ENCODE measurements around the gene NUPR2.
"Not testable (repeated sequence)": the region's sequence is repeated elsewhere in the genome, so short reads cannot be mapped to it uniquely, and the experiment has no call there.

Gene NUPR2

DNA sequence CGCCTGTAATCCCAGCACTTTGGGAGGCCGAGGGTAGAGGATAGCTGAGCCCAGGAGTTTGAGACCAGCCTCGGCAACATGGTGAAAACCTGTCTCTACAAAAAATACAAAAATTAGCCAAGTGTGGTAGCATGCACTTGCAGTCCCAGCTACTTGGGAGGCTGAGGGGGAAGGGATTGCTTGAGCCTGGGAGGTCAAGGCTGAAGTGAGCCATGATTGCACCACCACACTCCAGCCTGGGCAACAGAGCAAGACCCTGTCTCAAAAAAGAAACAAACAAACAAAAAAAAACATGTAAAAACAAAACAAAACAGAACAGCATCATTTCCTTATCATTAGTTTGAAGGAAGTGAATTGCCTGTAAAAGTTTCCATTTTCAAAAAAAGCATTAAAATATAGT, 4.0 kb downstream of the NUPR2 start:
- H3K27ac ChIP-seq (ENCODE audit: insufficient read depth in 1 of 2, low read depth in 1 of 2, low read length in 2 of 2, poor library complexity in 1 of 2, severe bottlenecking in 2 of 2); DNase-seq; H3K36me3 ChIP-seq (ENCODE audit: control insufficient read depth in 4 of 4, insufficient read depth in 4 of 4, low read length in 3 of 4); CTCF ChIA-PET; H3K4me3 ChIP-seq (ENCODE audit: control insufficient read depth in 1 of 7, extremely low read depth in 1 of 7, insufficient read depth in 4 of 7, low read depth in 2 of 7, low read length in 6 of 7); H3K4me1 ChIP-seq (ENCODE audit: control extremely low read depth in 1 of 4, control insufficient read depth in 4 of 4, insufficient read depth in 4 of 4, low read length in 3 of 4); POLR2A ChIA-PET: not testable (repeated sequence)
- WGBS (ENCODE audit: insufficient coverage), result 100% methylated on average over 2 of the region's 3 CpGs
- H3K9me3 ChIP-seq (ENCODE audit: control extremely low read depth in 1 of 5, control insufficient read depth in 4 of 5, insufficient read depth in 2 of 5, low read depth in 1 of 5, low read length in 4 of 5), result peaks cover 0 to 14% (median 5%) of the 10 kb centered on the region in 5 experiments
- peaks cover 0 to 21% (median 2%) of the 10 kb centered on the region in 5 experiments for H3K27me3 ChIP-seq (replicated peaks in 2 of 5; ENCODE audit: control insufficient read depth in 4 of 5, insufficient read depth in 5 of 5, low read length in 4 of 5)

DNA sequence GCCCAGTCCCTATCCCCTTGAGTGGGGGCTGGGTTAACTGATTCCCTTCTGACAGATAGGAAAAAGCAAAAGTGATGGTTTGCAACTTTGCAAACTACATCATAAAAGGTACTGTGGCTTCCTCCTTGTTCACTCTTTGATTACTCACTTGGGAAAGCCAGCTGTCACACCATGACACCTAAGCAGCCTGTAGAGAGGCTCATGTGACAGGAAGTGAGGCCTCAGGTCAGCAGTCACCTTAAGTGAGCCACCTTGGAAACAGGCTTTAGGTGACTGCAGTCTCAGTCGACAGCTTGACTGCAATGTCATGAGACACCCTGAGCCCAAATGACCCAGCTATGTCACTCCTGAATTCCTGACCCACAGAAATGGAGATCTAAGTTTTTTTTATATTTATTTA, 5.6 kb downstream of the NUPR2 start:
- peaks cover 4 to 16% (median 9%) of the 10 kb centered on the region in 4 experiments for H3K4me1 ChIP-seq (ENCODE audit: control extremely low read depth in 1 of 4, control insufficient read depth in 4 of 4, insufficient read depth in 4 of 4, low read length in 3 of 4)
- WGBS (ENCODE audit: insufficient coverage), result no CpG with 5 or more reads among the region's 1 CpG
- ChIA-PET POLR2A (interaction anchor here (0.6 kb wide), 1 partner anchor 434 kb away, joined by 4 read pairs; no protein-coding TSS in a partner anchor), CTCF (no interaction called here)
- H3K27me3 ChIP-seq (replicated peaks in 2 of 5; ENCODE audit: control insufficient read depth in 4 of 5, insufficient read depth in 5 of 5, low read length in 4 of 5), result peaks cover 0 to 8% (median 0%) of the 10 kb centered on the region in 5 experiments
- H3K36me3 ChIP-seq (ENCODE audit: control insufficient read depth in 4 of 4, insufficient read depth in 4 of 4, low read length in 3 of 4), result no peaks in the 10 kb centered on the region
- DNase-seq, result no peak
- peaks cover 0 to 9% (median 2%) of the 10 kb centered on the region in 5 experiments for H3K9me3 ChIP-seq (ENCODE audit: control extremely low read depth in 1 of 5, control insufficient read depth in 4 of 5, insufficient read depth in 2 of 5, low read depth in 1 of 5, low read length in 4 of 5)
- H3K4me3 ChIP-seq (ENCODE audit: control insufficient read depth in 1 of 7, extremely low read depth in 1 of 7, insufficient read depth in 4 of 7, low read depth in 2 of 7, low read length in 6 of 7), result no peak overlapping the region
- H3K27ac ChIP-seq (ENCODE audit: insufficient read depth in 1 of 2, low read depth in 1 of 2, low read length in 2 of 2, poor library complexity in 1 of 2, severe bottlenecking in 2 of 2), result no peak overlapping the region

DNA sequence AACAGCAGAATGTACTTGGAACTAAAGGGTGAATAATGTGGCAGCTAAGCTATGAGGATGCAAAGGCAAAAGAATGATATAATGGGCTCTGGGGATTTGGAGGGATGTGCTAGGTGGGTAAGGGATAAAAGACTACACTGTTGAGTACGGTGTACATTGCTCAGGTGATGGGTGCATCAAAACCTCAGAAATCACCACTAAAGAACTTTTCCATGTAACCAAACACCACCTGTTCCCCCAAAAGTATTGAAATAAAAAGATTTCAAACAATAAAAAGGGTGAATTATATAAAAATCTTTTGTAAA, 8.3 kb downstream of the NUPR2 start:
- H3K4me1 ChIP-seq (ENCODE audit: control extremely low read depth in 1 of 4, control insufficient read depth in 4 of 4, insufficient read depth in 4 of 4, low read length in 3 of 4), result peaks cover 10 to 23% (median 18%) of the 10 kb centered on the region in 4 experiments
- DNase-seq, result no peak
- POLR2A ChIA-PET, result no interaction called here
- WGBS (ENCODE audit: insufficient coverage), result no CpG with 5 or more reads among the region's 1 CpG
- peaks cover 0 to 9% (median 2%) of the 10 kb centered on the region in 5 experiments for H3K9me3 ChIP-seq (ENCODE audit: control extremely low read depth in 1 of 5, control insufficient read depth in 4 of 5, insufficient read depth in 2 of 5, low read depth in 1 of 5, low read length in 4 of 5)
- peak overlapping the region in 1 of 7 experiments; percentile 10 for H3K4me3 ChIP-seq (ENCODE audit: control insufficient read depth in 1 of 7, extremely low read depth in 1 of 7, insufficient read depth in 4 of 7, low read depth in 2 of 7, low read length in 6 of 7)
- peaks cover 3 to 14% (median 10%) of the 10 kb centered on the region in 4 experiments for H3K36me3 ChIP-seq (ENCODE audit: control insufficient read depth in 4 of 4, insufficient read depth in 4 of 4, low read length in 3 of 4)
- CTCF ChIA-PET, result no interaction called here
- peak overlapping the region in 1 of 2 experiments; percentile 94 for H3K27ac ChIP-seq (ENCODE audit: insufficient read depth in 1 of 2, low read depth in 1 of 2, low read length in 2 of 2, poor library complexity in 1 of 2, severe bottlenecking in 2 of 2)
- H3K27me3 ChIP-seq (replicated peaks in 2 of 5; ENCODE audit: control insufficient read depth in 4 of 5, insufficient read depth in 5 of 5, low read length in 4 of 5), result no peaks in the 10 kb centered on the region

DNA sequence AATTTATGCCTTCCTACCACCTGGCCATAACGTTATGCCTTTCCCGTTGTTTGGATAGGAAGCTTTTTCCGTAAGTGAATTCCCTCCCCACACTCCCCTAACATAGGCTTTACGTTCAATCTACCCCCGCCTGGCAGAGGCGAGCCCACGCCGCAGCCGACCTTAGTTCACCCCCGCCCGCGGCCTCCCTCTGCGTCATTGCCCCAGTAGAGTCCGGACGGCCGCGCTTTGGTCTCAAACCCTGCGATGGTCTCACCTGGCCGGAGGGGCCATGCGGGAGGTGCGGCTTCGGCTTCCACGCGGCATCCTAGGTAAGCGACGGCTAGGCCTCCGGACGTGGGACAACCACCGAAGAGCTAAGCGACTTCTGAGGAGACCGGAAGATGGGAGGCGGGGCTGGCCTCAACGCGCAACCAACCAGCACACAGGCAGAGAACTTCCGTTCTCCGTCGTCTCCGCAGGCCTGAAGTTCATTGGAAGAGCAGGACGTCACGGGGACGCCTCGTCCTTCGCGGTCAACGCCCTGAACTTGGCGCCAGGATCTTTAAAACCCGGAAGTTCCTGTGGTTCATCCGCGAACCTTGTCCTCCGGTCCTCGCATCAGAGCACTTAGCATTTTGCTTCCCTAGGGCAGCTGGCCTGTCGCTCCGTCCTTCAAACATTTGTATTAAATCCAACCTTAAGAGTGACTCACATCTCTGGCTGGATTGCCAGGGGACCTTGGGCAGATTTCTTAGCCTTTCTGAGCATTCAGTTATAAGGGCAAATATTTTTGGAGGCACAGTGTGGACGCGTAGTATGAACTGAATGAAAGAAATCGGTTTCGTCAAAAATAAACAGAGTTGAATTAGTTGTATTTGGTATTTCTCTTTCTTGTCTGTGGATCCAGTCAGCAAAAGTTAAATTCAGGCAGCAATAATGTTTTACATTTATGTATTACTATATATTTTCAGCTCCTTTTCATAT, 9.8 kb downstream of the NUPR2 start, which contains the start of gene CHCHD2:
Gene CHCHD2, minus strand, starts transcription at position 369 of the 966 bp plus-strand sequence. Its CDS starts 63 bp downstream, at position 306.
- no peaks in the 10 kb centered on the region for H3K27me3 ChIP-seq (replicated peaks in 2 of 5; ENCODE audit: control insufficient read depth in 4 of 5, insufficient read depth in 5 of 5, low read length in 4 of 5)
- peak within 1 kb of the TSS; percentile 80 to 94 for H3K27ac ChIP-seq (ENCODE audit: insufficient read depth in 1 of 2, low read depth in 1 of 2, low read length in 2 of 2, poor library complexity in 1 of 2, severe bottlenecking in 2 of 2)
- H3K36me3 ChIP-seq (ENCODE audit: control insufficient read depth in 4 of 4, insufficient read depth in 4 of 4, low read length in 3 of 4), result peaks cover 5 to 27% (median 23%) of the 10 kb centered on the region in 4 experiments
- H3K9me3 ChIP-seq (ENCODE audit: control extremely low read depth in 1 of 5, control insufficient read depth in 4 of 5, insufficient read depth in 2 of 5, low read depth in 1 of 5, low read length in 4 of 5), result peaks cover 0 to 9% (median 2%) of the 10 kb centered on the region in 5 experiments
- peak within 1 kb of the TSS; percentile 74 to 98 (median 92) for H3K4me3 ChIP-seq (ENCODE audit: control insufficient read depth in 1 of 7, extremely low read depth in 1 of 7, insufficient read depth in 4 of 7, low read depth in 2 of 7, low read length in 6 of 7)
- peaks cover 10 to 23% (median 18%) of the 10 kb centered on the region in 4 experiments for H3K4me1 ChIP-seq (ENCODE audit: control extremely low read depth in 1 of 4, control insufficient read depth in 4 of 4, insufficient read depth in 4 of 4, low read length in 3 of 4)
- POLR2A ChIA-PET, result no interaction called here
- CTCF ChIA-PET, result interaction anchor here (1.0 to 1.9 kb wide), 2 partner anchors 32 to 41 kb away, joined by 3 to 10 read pairs; no protein-coding TSS in a partner anchor
- DNase-seq, result peak; percentile 99 to 100 (median 99)
- WGBS (ENCODE audit: insufficient coverage), result under 1% methylated on average over 47 of the region's 57 CpGs

DNA sequence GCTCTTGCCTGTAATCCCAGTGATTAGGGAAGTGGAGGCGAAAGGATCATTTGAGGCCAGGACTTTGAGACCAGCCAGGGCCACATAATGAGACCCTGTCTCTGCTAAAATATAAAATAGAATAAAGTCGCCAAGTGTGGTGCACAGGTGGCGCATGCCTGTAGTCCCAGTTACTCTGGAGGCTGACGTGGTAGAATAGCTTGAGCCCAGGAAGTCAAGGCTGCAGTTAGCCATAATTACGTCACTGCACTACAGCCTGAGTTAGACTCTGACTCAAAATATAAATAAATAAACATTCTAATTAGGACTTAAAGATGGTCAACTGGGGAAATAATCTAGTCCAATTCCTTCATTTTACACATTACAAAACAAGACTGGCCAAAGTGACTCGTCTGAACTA, 10.7 kb downstream of the NUPR2 start:
- peak; percentile 35 to 74 (median 68) for DNase-seq
- 25% methylated on average over 4 of the region's 6 CpGs for WGBS (ENCODE audit: insufficient coverage)
- POLR2A ChIA-PET, result no interaction called here
- H3K36me3 ChIP-seq (ENCODE audit: control insufficient read depth in 4 of 4, insufficient read depth in 4 of 4, low read length in 3 of 4), result peaks cover 11 to 36% (median 32%) of the 10 kb centered on the region in 4 experiments
- H3K4me1 ChIP-seq (ENCODE audit: control extremely low read depth in 1 of 4, control insufficient read depth in 4 of 4, insufficient read depth in 4 of 4, low read length in 3 of 4), result peaks cover 10 to 23% (median 18%) of the 10 kb centered on the region in 4 experiments
- no peaks in the 10 kb centered on the region for H3K27me3 ChIP-seq (replicated peaks in 2 of 5; ENCODE audit: control insufficient read depth in 4 of 5, insufficient read depth in 5 of 5, low read length in 4 of 5)
- CTCF ChIA-PET, result interaction anchor here (1.0 to 1.9 kb wide), 2 partner anchors 31 to 40 kb away, joined by 3 to 10 read pairs; no protein-coding TSS in a partner anchor
- peak overlapping the region in 6 of 7 experiments; percentile 81 to 98 (median 92) for H3K4me3 ChIP-seq (ENCODE audit: control insufficient read depth in 1 of 7, extremely low read depth in 1 of 7, insufficient read depth in 4 of 7, low read depth in 2 of 7, low read length in 6 of 7)
- peak overlapping the region; percentile 80 to 94 for H3K27ac ChIP-seq (ENCODE audit: insufficient read depth in 1 of 2, low read depth in 1 of 2, low read length in 2 of 2, poor library complexity in 1 of 2, severe bottlenecking in 2 of 2)
- H3K9me3 ChIP-seq (ENCODE audit: control extremely low read depth in 1 of 5, control insufficient read depth in 4 of 5, insufficient read depth in 2 of 5, low read depth in 1 of 5, low read length in 4 of 5), result peaks cover 0 to 9% (median 2%) of the 10 kb centered on the region in 5 experiments

DNA sequence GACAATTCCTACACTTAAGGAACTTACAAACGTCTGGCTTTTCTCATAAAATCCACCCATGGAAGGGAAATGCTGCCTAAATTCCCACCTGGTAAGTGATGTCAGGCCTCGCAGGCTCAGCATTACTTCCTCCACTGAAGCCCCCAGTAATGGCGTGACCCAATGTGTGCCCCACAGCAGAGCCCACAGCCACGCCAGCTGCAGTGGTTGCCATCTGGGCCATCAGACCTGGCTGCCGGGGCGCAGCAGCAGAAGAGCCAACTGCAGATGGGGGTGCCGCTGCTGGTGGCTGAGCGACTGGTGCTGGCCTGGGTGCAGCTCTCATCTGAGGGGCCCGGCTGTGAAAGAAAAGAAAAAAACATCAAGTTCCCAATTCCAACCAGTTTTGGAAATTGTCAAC, 12.1 kb downstream of the NUPR2 start:
- CTCF ChIA-PET, result interaction anchor here (0.6 kb wide), 1 partner anchor 107 kb away, joined by 3 read pairs; no protein-coding TSS in a partner anchor
- H3K4me3 ChIP-seq (ENCODE audit: control insufficient read depth in 1 of 7, extremely low read depth in 1 of 7, insufficient read depth in 4 of 7, low read depth in 2 of 7, low read length in 6 of 7); H3K27ac ChIP-seq (ENCODE audit: insufficient read depth in 1 of 2, low read depth in 1 of 2, low read length in 2 of 2, poor library complexity in 1 of 2, severe bottlenecking in 2 of 2); H3K9me3 ChIP-seq (ENCODE audit: control extremely low read depth in 1 of 5, control insufficient read depth in 4 of 5, insufficient read depth in 2 of 5, low read depth in 1 of 5, low read length in 4 of 5); H3K27me3 ChIP-seq (replicated peaks in 2 of 5; ENCODE audit: control insufficient read depth in 4 of 5, insufficient read depth in 5 of 5, low read length in 4 of 5); POLR2A ChIA-PET; DNase-seq: not testable (repeated sequence)
- 86% methylated on average over 1 of the region's 9 CpGs for WGBS (ENCODE audit: insufficient coverage)
- peaks cover 10 to 23% (median 18%) of the 10 kb centered on the region in 4 experiments for H3K4me1 ChIP-seq (ENCODE audit: control extremely low read depth in 1 of 4, control insufficient read depth in 4 of 4, insufficient read depth in 4 of 4, low read length in 3 of 4)
- H3K36me3 ChIP-seq (ENCODE audit: control insufficient read depth in 4 of 4, insufficient read depth in 4 of 4, low read length in 3 of 4), result peaks cover 18 to 50% (median 41%) of the 10 kb centered on the region in 4 experiments

DNA sequence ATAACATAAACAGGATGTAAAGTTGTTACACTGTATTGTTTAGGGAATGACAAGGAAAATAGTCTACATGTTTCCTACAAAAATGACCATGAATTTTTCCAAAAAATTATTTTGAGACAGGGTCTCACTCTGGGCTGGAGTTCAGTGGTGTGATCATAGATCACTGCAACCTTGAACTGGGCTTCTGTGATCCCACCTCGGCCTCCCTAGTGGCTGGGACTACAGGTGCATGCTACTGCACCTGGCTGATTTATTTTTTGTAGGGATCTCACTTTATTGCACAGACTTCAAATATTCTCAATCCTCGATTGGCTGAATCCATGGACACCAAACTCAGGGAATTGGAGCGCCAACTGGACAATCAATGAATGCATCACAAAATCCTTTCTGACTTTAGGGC, 16.6 kb downstream of the NUPR2 start:
- CTCF ChIA-PET, result no interaction called here
- 89% methylated on average over 1 of the region's 3 CpGs for WGBS (ENCODE audit: insufficient coverage)
- Histone ChIP-seq H3K27ac (ENCODE audit: insufficient read depth in 1 of 2, low read depth in 1 of 2, low read length in 2 of 2, poor library complexity in 1 of 2, severe bottlenecking in 2 of 2) (no peak overlapping the region), H3K27me3 (replicated peaks in 2 of 5; ENCODE audit: control insufficient read depth in 4 of 5, insufficient read depth in 5 of 5, low read length in 4 of 5) (no peaks in the 10 kb centered on the region), H3K9me3 (ENCODE audit: control extremely low read depth in 1 of 5, control insufficient read depth in 4 of 5, insufficient read depth in 2 of 5, low read depth in 1 of 5, low read length in 4 of 5) (no peaks in the 10 kb centered on the region), H3K4me3 (ENCODE audit: control insufficient read depth in 1 of 7, extremely low read depth in 1 of 7, insufficient read depth in 4 of 7, low read depth in 2 of 7, low read length in 6 of 7) (no peak overlapping the region), H3K36me3 (ENCODE audit: control insufficient read depth in 4 of 4, insufficient read depth in 4 of 4, low read length in 3 of 4) (peaks cover 18 to 50% (median 41%) of the 10 kb centered on the region in 4 experiments), H3K4me1 (ENCODE audit: control extremely low read depth in 1 of 4, control insufficient read depth in 4 of 4, insufficient read depth in 4 of 4, low read length in 3 of 4) (peaks cover 0 to 3% (median under 1%) of the 10 kb centered on the region in 4 experiments)
- POLR2A ChIA-PET, result no interaction called here
- DNase-seq, result no peak

Measured in common myeloid progenitor, CD34-positive (primary cell).